Stimulated activated CD8-positive, alpha-beta memory T cell treated with anti-CD3 and anti-CD28 coated beads, Interleukin-2, amount 100 ng/mL, for 1 hour (primary cell): ENCODE results near the gene RFTN1.
"Not testable (repeated sequence)": the region's sequence is repeated elsewhere in the genome, so short reads cannot be mapped to it uniquely, and the experiment has no call there.

ENCODE experiments used
- DNase-seq, 2 donors: peaks; one replicate each; pipeline ENCODE4 v3.0.0-alpha.2; 2020; ENCODE audit warnings: low read depth in 2 of 2

Gene RFTN1

GRCh38 chr3:16329036-16329825, 184.3 kb downstream of the RFTN1 start:
- no peak for DNase-seq

- DNase-seq = no peak
Observed at GRCh38 chr3:16328124-16328523, 185.4 kb downstream of the RFTN1 start.

- no peak for DNase-seq
Observed at GRCh38 chr3:16326724-16327349, 186.7 kb downstream of the RFTN1 start.

- DNase-seq = no peak
Observed at GRCh38 chr3:16325850-16326249, 187.6 kb downstream of the RFTN1 start.

GRCh38 chr3:16323737-16324136, 189.8 kb downstream of the RFTN1 start:
- no peak for DNase-seq

- DNase-seq = no peak
Observed at GRCh38 chr3:16322189-16322588, 191.3 kb downstream of the RFTN1 start.

- DNase-seq = no peak
Observed at GRCh38 chr3:16320711-16321110, 192.8 kb downstream of the RFTN1 start.

GRCh38 chr3:16319723-16320122, 193.8 kb downstream of the RFTN1 start:
- DNase-seq = no peak

GRCh38 chr3:16319307-16319706, 194.2 kb downstream of the RFTN1 start:
- DNase-seq = peak; percentile 31 to 57

- no peak for DNase-seq
Observed at GRCh38 chr3:16318176-16318575, 195.3 kb downstream of the RFTN1 start.

GRCh38 chr3:16317561-16317945, 195.9 kb downstream of the RFTN1 start:
- no peak for DNase-seq

GRCh38 chr3:16316847-16317560, 196.5 kb downstream of the RFTN1 start:
- DNase-seq = no peak

GRCh38 chr3:16316396-16316795, 197.1 kb downstream of the RFTN1 start:
- DNase-seq = no peak

GRCh38 chr3:16315623-16316022, 197.9 kb downstream of the RFTN1 start:
- no peak for DNase-seq

- DNase-seq = no peak
Observed at GRCh38 chr3:16313886-16314645, 199.4 kb downstream of the RFTN1 start.

- DNase-seq = no peak
Observed at GRCh38 chr3:16311960-16312451, 201.5 kb downstream of the RFTN1 start.

- not testable (repeated sequence) for DNase-seq
Observed at GRCh38 chr3:16310486-16310885, 203.0 kb downstream of the RFTN1 start.

GRCh38 chr3:16309558-16309957, 203.9 kb downstream of the RFTN1 start:
- no peak for DNase-seq

- DNase-seq = no peak
Observed at GRCh38 chr3:16308727-16309126, 204.8 kb downstream of the RFTN1 start.

- DNase-seq = no peak
Observed at GRCh38 chr3:16307832-16308531, 205.5 kb downstream of the RFTN1 start.

GRCh38 chr3:16305111-16305541, 208.4 kb downstream of the RFTN1 start:
- no peak for DNase-seq
